Hepatocyte (in vitro differentiated cells): Measurements from ENCODE around the gene GUCY2D. TPM values are rescaled to one million over a fixed set of nuclear protein-coding genes. Genes with fewer than 3 reads are reported as not detected.
A peak's percentile ranks its signal among the peaks of the same experiment; 100 is the strongest.
"Not testable (repeated sequence)": the region's sequence is repeated elsewhere in the genome, so short reads cannot be mapped to it uniquely, and the experiment has no call there.

Source experiments
- DNase-seq: peaks from one replicate; pipeline ENCODE4 v3.0.0-alpha.2; 2016; ENCODE audit warnings: low spot score
- H2AFZ ChIP-seq: fragments of 200-600 bp; sonication (generic); 2 replicates; pipeline ENCODE4 v1.6.0; 2016; ENCODE audit warnings: antibody characterized with exemption, mild to moderate bottlenecking
- H3K27ac ChIP-seq: fragments of 200-600 bp; sonication (generic); 2 replicates; pipeline ENCODE4 v1.5.1; 2016; ENCODE audit warnings: mild to moderate bottlenecking
- H3K27me3 ChIP-seq: fragments of 200-600 bp; sonication (generic); 2 replicates; pipeline ENCODE4 v1.6.1; 2016
- H3K36me3 ChIP-seq: fragments of 200-600 bp; sonication (generic); replicated peaks from 2 replicates; pipeline ENCODE4 v1.5.1; 2016; ENCODE audit warnings: low read depth; ENCODE audit not compliant: insufficient read depth
- H3K4me1 ChIP-seq: fragments of 200-600 bp; sonication (generic); 2 replicates; pipeline ENCODE4 v1.5.1; 2016; ENCODE audit warnings: mild to moderate bottlenecking, moderate library complexity; ENCODE audit not compliant: insufficient read depth
- H3K4me2 ChIP-seq: fragments of 200-600 bp; sonication (generic); 2 replicates; pipeline ENCODE4 v1.6.0; 2016
- H3K4me3 ChIP-seq: fragments of 200-600 bp; sonication (generic); 2 replicates; pipeline ENCODE4 v1.5.1; 2016; ENCODE audit warnings: mild to moderate bottlenecking
- H3K79me2 ChIP-seq: fragments of 200-600 bp; sonication (generic); 2 replicates; pipeline ENCODE4 v1.6.0; 2017; ENCODE audit warnings: mild to moderate bottlenecking
- H3K9me2 ChIP-seq: fragments of 200-600 bp; sonication (generic); replicated peaks from 2 replicates; pipeline ENCODE4 v1.6.0; 2017; ENCODE audit warnings: mild to moderate bottlenecking; ENCODE audit not compliant: insufficient read depth
- H3K9me3 ChIP-seq: fragments of 200-600 bp; sonication (generic); 2 replicates; pipeline ENCODE4 v1.5.1; 2016; ENCODE audit warnings: low read depth, mild to moderate bottlenecking
- H4K20me1 ChIP-seq: fragments of 200-600 bp; sonication (generic); 2 replicates; pipeline ENCODE4 v1.6.0; 2016; ENCODE audit warnings: mild to moderate bottlenecking; ENCODE audit not compliant: insufficient read depth, poor library complexity, severe bottlenecking
- EZH2 ChIP-seq: fragments of 200-600 bp; sonication (generic); IDR thresholded peaks from 2 replicates; pipeline ENCODE4 v1.6.1; 2016; ENCODE audit warnings: antibody characterized with exemption, mild to moderate bottlenecking, borderline replicate concordance
- EZH2phosphoT487 ChIP-seq: fragments of 200-600 bp; sonication (generic); IDR thresholded peaks from one replicate; pipeline ENCODE4 v1.6.1; 2018; ENCODE audit warnings: antibody characterized with exemption, mild to moderate bottlenecking, low read depth, moderate library complexity; ENCODE audit not compliant: unreplicated experiment, severe bottlenecking
- WGBS: methylation state at CpG from one replicate; pipeline ENCODE4 v1.1.6; 2016; ENCODE audit warnings: low lambda C conversion rate; ENCODE audit errors: missing lambda C conversion rate; 5-methylcytosine and 5-hydroxymethylcytosine counted together
- polyA plus RNA-seq: library from polyadenylated mRNA; unstranded; fragments of >200 nt; fragmentation: Nextera tagmentation; extraction: Ambion mirVana; gene quantifications from 2 replicates; pipeline ENCODE4 v1.2.1, GENCODE V29; 2016
- total RNA-seq: library from RNA; depleted of rRNA; stranded (reverse); fragments of >200 nt; gene quantifications from 2 replicates; pipeline ENCODE4 v1.2.3, GENCODE V29; 2014
- TF ChIP-seq, protein P1 (sequence below): fragments of 200-600 bp; sonication (generic); IDR thresholded peaks from 2 replicates; pipeline ENCODE4 v1.5.1; 2016; ENCODE audit warnings: antibody characterized with exemption, mild to moderate bottlenecking; ENCODE audit not compliant: poor library complexity

GUCY2D gene
- total and polyA plus RNA-seq, 2 experiments from 2014 or later = 1.6 TPM; not detected in 1

- peaks cover 25% of the 10 kb centered on the region for H3K4me1 ChIP-seq
- no peak for DNase-seq
Observed at GRCh38 chr17:8021565-8022359, 19.3 kb downstream of the GUCY2D start.

DNA sequence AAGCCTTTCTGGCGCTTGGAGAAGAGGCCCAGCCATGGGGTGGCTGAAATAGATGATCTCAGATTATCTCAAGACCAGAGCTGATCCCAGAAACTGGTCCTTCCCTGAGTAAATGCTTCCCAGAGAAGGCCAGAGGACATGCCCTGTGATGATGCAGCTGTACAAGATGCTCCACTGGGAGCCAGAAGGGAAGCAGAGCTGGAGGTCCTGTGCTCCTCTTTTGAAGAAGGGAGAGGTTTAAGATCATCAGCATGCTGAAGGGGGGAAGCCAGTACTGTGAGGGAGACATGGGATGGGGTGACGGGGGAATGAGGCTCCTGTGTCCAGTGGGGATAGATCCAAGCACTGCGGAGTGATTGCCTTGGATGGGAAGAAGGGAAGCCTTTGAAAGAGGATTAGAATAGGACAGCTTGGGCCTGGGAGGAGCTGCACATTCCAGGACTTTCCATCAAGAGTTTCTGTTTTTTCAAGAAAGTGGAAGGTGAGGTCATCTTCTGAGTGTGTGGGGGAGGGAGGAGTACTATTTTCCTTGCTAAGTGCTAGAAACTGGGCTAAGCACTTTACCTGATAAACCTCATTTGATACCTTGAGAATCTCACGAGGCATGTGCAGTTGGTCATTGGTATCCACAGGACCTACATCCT, 20.1 kb downstream of the GUCY2D start:
- H2AFZ ChIP-seq = no peak overlapping the region
- DNase-seq = no peak
- H3K9me3 ChIP-seq = no peaks in the 10 kb centered on the region
- H3K27ac ChIP-seq = peak overlapping the region; percentile 60
- H3K4me1 ChIP-seq = peaks cover 20% of the 10 kb centered on the region
- TF ChIP-seq, protein P1, sequence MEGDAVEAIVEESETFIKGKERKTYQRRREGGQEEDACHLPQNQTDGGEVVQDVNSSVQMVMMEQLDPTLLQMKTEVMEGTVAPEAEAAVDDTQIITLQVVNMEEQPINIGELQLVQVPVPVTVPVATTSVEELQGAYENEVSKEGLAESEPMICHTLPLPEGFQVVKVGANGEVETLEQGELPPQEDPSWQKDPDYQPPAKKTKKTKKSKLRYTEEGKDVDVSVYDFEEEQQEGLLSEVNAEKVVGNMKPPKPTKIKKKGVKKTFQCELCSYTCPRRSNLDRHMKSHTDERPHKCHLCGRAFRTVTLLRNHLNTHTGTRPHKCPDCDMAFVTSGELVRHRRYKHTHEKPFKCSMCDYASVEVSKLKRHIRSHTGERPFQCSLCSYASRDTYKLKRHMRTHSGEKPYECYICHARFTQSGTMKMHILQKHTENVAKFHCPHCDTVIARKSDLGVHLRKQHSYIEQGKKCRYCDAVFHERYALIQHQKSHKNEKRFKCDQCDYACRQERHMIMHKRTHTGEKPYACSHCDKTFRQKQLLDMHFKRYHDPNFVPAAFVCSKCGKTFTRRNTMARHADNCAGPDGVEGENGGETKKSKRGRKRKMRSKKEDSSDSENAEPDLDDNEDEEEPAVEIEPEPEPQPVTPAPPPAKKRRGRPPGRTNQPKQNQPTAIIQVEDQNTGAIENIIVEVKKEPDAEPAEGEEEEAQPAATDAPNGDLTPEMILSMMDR = no peak
- TF ChIP-seq EZH2phosphoT487 (no peak), EZH2 (no peak)
- H4K20me1 ChIP-seq = no peaks in the 10 kb centered on the region
- no peak overlapping the region for H3K4me2 ChIP-seq
- no peak overlapping the region for H3K4me3 ChIP-seq
- H3K27me3 ChIP-seq = no peaks in the 10 kb centered on the region
- H3K9me2 ChIP-seq = no peaks in the 10 kb centered on the region
- 73% methylated on average over 4 of the region's 4 CpGs for WGBS
- H3K79me2 ChIP-seq = no peaks in the 10 kb centered on the region
- H3K36me3 ChIP-seq = no peaks in the 10 kb centered on the region

More at GRCh38 chr17:8021565-8022359, 19.3 kb downstream of the GUCY2D start:
- TF ChIP-seq EZH2 (no peak), EZH2phosphoT487 (no peak)
- TF ChIP-seq, protein P1 = no peak
- Histone ChIP-seq H3K79me2 (no peaks in the 10 kb centered on the region), H3K27me3 (no peaks in the 10 kb centered on the region), H3K4me2 (no peak overlapping the region), H3K27ac (peak overlapping the region; percentile 60), H3K9me3 (no peaks in the 10 kb centered on the region), H3K4me3 (no peak overlapping the region), H3K36me3 (no peaks in the 10 kb centered on the region), H4K20me1 (no peaks in the 10 kb centered on the region), H3K9me2 (no peaks in the 10 kb centered on the region), H2AFZ (no peak overlapping the region)
- WGBS = 91% methylated on average over 13 of the region's 13 CpGs

GRCh38 chr17:8024161-8024560, 21.7 kb downstream of the GUCY2D start:
- H3K79me2 ChIP-seq, H3K27ac ChIP-seq, H3K9me3 ChIP-seq, H4K20me1 ChIP-seq, H3K4me2 ChIP-seq, H3K27me3 ChIP-seq, H3K36me3 ChIP-seq, H3K4me3 ChIP-seq, H3K9me2 ChIP-seq, H2AFZ ChIP-seq, DNase-seq: not testable (repeated sequence)
- peaks cover 13% of the 10 kb centered on the region for H3K4me1 ChIP-seq
- WGBS = 84% methylated on average over 6 of the region's 6 CpGs
